ENCODE measurements around the gene AMH.

The AMH gene

GRCh38 chr19:2236064-2236313 lies 13.1 kb upstream of the AMH start:
- peak overlapping the region; percentile 91 for H3K14ac ChIP-seq (ENCODE audit: low read length)
- H3K4ac ChIP-seq (ENCODE audit: low read depth, low read length) = peak overlapping the region; percentile 90
- H2AK5ac ChIP-seq (ENCODE audit: low read length) = no peak overlapping the region
- H2BK5ac ChIP-seq (ENCODE audit: low read depth, low read length, poor library complexity) = peak overlapping the region; percentile 58
- H3K27ac ChIP-seq (ENCODE audit: low read depth, low read length) = peak overlapping the region; percentile 63
- no CpG with 5 or more reads among the region's 28 CpGs for WGBS (ENCODE audit: extremely low coverage, insufficient coverage, insufficient read length)
- peak overlapping the region; percentile 87 for H3K4me3 ChIP-seq (ENCODE audit: low read depth, low read length)
- H3K4me1 ChIP-seq (ENCODE audit: control insufficient read depth in 1 of 2, insufficient read depth in 2 of 2, low read length in 2 of 2) = peaks cover 12 to 15% of the 10 kb centered on the region in 2 experiments
- H3K79me1 ChIP-seq (ENCODE audit: low read length) = peaks cover 16% of the 10 kb centered on the region
- H3K23ac ChIP-seq (ENCODE audit: low read length) = no peak overlapping the region
- peak overlapping the region; percentile 87 for H3K9ac ChIP-seq (ENCODE audit: low read length)
- H3K4me2 ChIP-seq (ENCODE audit: low read length) = peak overlapping the region; percentile 92
- peak overlapping the region; percentile 56 for H2BK120ac ChIP-seq (ENCODE audit: insufficient read depth, low read length, poor library complexity)
- no peak for DNase-seq
- H3K27me3 ChIP-seq (ENCODE audit: insufficient read depth, low read length) = no peaks in the 10 kb centered on the region
- H4K12ac ChIP-seq (ENCODE audit: low read depth, low read length) = peak overlapping the region; percentile 86
- peak overlapping the region; percentile 77 for H3K18ac ChIP-seq (ENCODE audit: low read length)
- peak overlapping the region; percentile 79 for H4K91ac ChIP-seq (ENCODE audit: low read depth, low read length)
- H2AFZ ChIP-seq (ENCODE audit: insufficient read depth, low read length, poor library complexity) = peak overlapping the region; percentile 59
- H3K36me3 ChIP-seq (ENCODE audit: control insufficient read depth in 1 of 2, insufficient read depth in 2 of 2, low read length in 2 of 2) = peaks cover 35 to 43% of the 10 kb centered on the region in 2 experiments
- peaks cover 2% of the 10 kb centered on the region for H3K9me3 ChIP-seq (ENCODE audit: insufficient read depth, low read depth, low read length)
- H3K79me2 ChIP-seq (ENCODE audit: control insufficient read depth, insufficient read depth, low read length, poor library complexity) = peaks cover 50% of the 10 kb centered on the region
- no peak overlapping the region for H2BK12ac ChIP-seq (ENCODE audit: low read length)
- peak overlapping the region; percentile 91 for H4K8ac ChIP-seq (ENCODE audit: low read depth, low read length)

- Histone ChIP-seq H4K8ac (ENCODE audit: low read depth, low read length) (peak within 1 kb of the TSS; percentile 99), H3K23ac (ENCODE audit: low read length) (no peak within 1 kb of the TSS), H2AK5ac (ENCODE audit: low read length) (peak within 1 kb of the TSS; percentile 97), H3K4me1 (ENCODE audit: control insufficient read depth in 1 of 2, insufficient read depth in 2 of 2, low read length in 2 of 2) (peaks cover 12 to 15% of the 10 kb centered on the region in 2 experiments), H3K4ac (ENCODE audit: low read depth, low read length) (peak within 1 kb of the TSS; percentile 99), H3K79me1 (ENCODE audit: low read length) (peaks cover 16% of the 10 kb centered on the region), H2AFZ (ENCODE audit: insufficient read depth, low read length, poor library complexity) (peak within 1 kb of the TSS; percentile 96), H3K4me3 (ENCODE audit: low read depth, low read length) (peak within 1 kb of the TSS; percentile 94), H3K27me3 (ENCODE audit: insufficient read depth, low read length) (no peaks in the 10 kb centered on the region), H3K79me2 (ENCODE audit: control insufficient read depth, insufficient read depth, low read length, poor library complexity) (peaks cover 55% of the 10 kb centered on the region), H4K91ac (ENCODE audit: low read depth, low read length) (peak within 1 kb of the TSS; percentile 88), H2BK5ac (ENCODE audit: low read depth, low read length, poor library complexity) (peak within 1 kb of the TSS; percentile 94), H3K4me2 (ENCODE audit: low read length) (peak within 1 kb of the TSS; percentile 92), H2BK12ac (ENCODE audit: low read length) (peak within 1 kb of the TSS; percentile 9), H3K18ac (ENCODE audit: low read length) (peak within 1 kb of the TSS; percentile 99), H3K27ac (ENCODE audit: low read depth, low read length) (peak within 1 kb of the TSS; percentile 97), H2BK120ac (ENCODE audit: insufficient read depth, low read length, poor library complexity) (peak within 1 kb of the TSS; percentile 97), H3K9ac (ENCODE audit: low read length) (peak within 1 kb of the TSS; percentile 96), H4K12ac (ENCODE audit: low read depth, low read length) (peak within 1 kb of the TSS; percentile 86), H3K14ac (ENCODE audit: low read length) (peak within 1 kb of the TSS; percentile 99), H3K36me3 (ENCODE audit: control insufficient read depth in 1 of 2, insufficient read depth in 2 of 2, low read length in 2 of 2) (peaks cover 34 to 44% of the 10 kb centered on the region in 2 experiments), H3K9me3 (ENCODE audit: insufficient read depth, low read depth, low read length) (peaks cover 4% of the 10 kb centered on the region)
- peak; percentile 97 to 99 for DNase-seq
- WGBS (ENCODE audit: extremely low coverage, insufficient coverage, insufficient read length) = no CpG with 5 or more reads among the region's 80 CpGs
Observed at GRCh38 chr19:2236314-2237050, 12.6 kb upstream of the AMH start, which contains the start of the genes PLEKHJ1 and SF3A2. Gene PLEKHJ1, minus strand, starts transcription at chr19:2236329. Its CDS starts 81 bp downstream, at chr19:2236248. Gene SF3A2, plus strand, starts transcription at chr19:2236824. Its CDS starts 6,595 bp downstream, at chr19:2243419.

- no peak for DNase-seq
- WGBS (ENCODE audit: extremely low coverage, insufficient coverage, insufficient read length) = no CpG with 5 or more reads among the region's 43 CpGs
Observed at GRCh38 chr19:2237051-2237868, 11.9 kb upstream of the AMH start.

GRCh38 chr19:2237869-2238153 lies 11.3 kb upstream of the AMH start:
- Histone ChIP-seq H2BK12ac (ENCODE audit: low read length) (no peak overlapping the region), H3K9me3 (ENCODE audit: insufficient read depth, low read depth, low read length) (peaks cover 4% of the 10 kb centered on the region), H3K27me3 (ENCODE audit: insufficient read depth, low read length) (no peaks in the 10 kb centered on the region), H2BK120ac (ENCODE audit: insufficient read depth, low read length, poor library complexity) (no peak overlapping the region), H3K36me3 (ENCODE audit: control insufficient read depth in 1 of 2, insufficient read depth in 2 of 2, low read length in 2 of 2) (peaks cover 29 to 40% of the 10 kb centered on the region in 2 experiments), H2BK5ac (ENCODE audit: low read depth, low read length, poor library complexity) (no peak overlapping the region), H3K18ac (ENCODE audit: low read length) (no peak overlapping the region), H4K12ac (ENCODE audit: low read depth, low read length) (no peak overlapping the region), H3K14ac (ENCODE audit: low read length) (no peak overlapping the region), H3K4me3 (ENCODE audit: low read depth, low read length) (no peak overlapping the region), H2AFZ (ENCODE audit: insufficient read depth, low read length, poor library complexity) (no peak overlapping the region), H2AK5ac (ENCODE audit: low read length) (no peak overlapping the region), H3K4me2 (ENCODE audit: low read length) (peak overlapping the region; percentile 61), H4K8ac (ENCODE audit: low read depth, low read length) (no peak overlapping the region), H4K91ac (ENCODE audit: low read depth, low read length) (no peak overlapping the region), H3K23ac (ENCODE audit: low read length) (no peak overlapping the region), H3K4ac (ENCODE audit: low read depth, low read length) (peak overlapping the region; percentile 99), H3K79me1 (ENCODE audit: low read length) (peaks cover 16% of the 10 kb centered on the region), H3K27ac (ENCODE audit: low read depth, low read length) (no peak overlapping the region), H3K9ac (ENCODE audit: low read length) (no peak overlapping the region), H3K79me2 (ENCODE audit: control insufficient read depth, insufficient read depth, low read length, poor library complexity) (peaks cover 60% of the 10 kb centered on the region), H3K4me1 (ENCODE audit: control insufficient read depth in 1 of 2, insufficient read depth in 2 of 2, low read length in 2 of 2) (peaks cover 12 to 15% of the 10 kb centered on the region in 2 experiments)
- no CpG with 5 or more reads among the region's 6 CpGs for WGBS (ENCODE audit: extremely low coverage, insufficient coverage, insufficient read length)
- no peak for DNase-seq

More at GRCh38 chr19:2237051-2237868, 11.9 kb upstream of the AMH start:
- H3K79me1 ChIP-seq (ENCODE audit: low read length) = peaks cover 16% of the 10 kb centered on the region
- peaks cover 60% of the 10 kb centered on the region for H3K79me2 ChIP-seq (ENCODE audit: control insufficient read depth, insufficient read depth, low read length, poor library complexity)
- peak overlapping the region; percentile 84 for H2AFZ ChIP-seq (ENCODE audit: insufficient read depth, low read length, poor library complexity)
- H2BK5ac ChIP-seq (ENCODE audit: low read depth, low read length, poor library complexity) = peak overlapping the region; percentile 94
- peak overlapping the region; percentile 99 for H4K8ac ChIP-seq (ENCODE audit: low read depth, low read length)
- H3K4me3 ChIP-seq (ENCODE audit: low read depth, low read length) = peak overlapping the region; percentile 94
- H3K4ac ChIP-seq (ENCODE audit: low read depth, low read length) = peak overlapping the region; percentile 99
- peaks cover 12 to 15% of the 10 kb centered on the region in 2 experiments for H3K4me1 ChIP-seq (ENCODE audit: control insufficient read depth in 1 of 2, insufficient read depth in 2 of 2, low read length in 2 of 2)
- H3K9me3 ChIP-seq (ENCODE audit: insufficient read depth, low read depth, low read length) = peaks cover 4% of the 10 kb centered on the region
- no peak overlapping the region for H3K23ac ChIP-seq (ENCODE audit: low read length)
- peak overlapping the region; percentile 99 for H3K14ac ChIP-seq (ENCODE audit: low read length)
- H3K27me3 ChIP-seq (ENCODE audit: insufficient read depth, low read length) = no peaks in the 10 kb centered on the region
- H3K4me2 ChIP-seq (ENCODE audit: low read length) = peak overlapping the region; percentile 61
- peak overlapping the region; percentile 88 for H4K91ac ChIP-seq (ENCODE audit: low read depth, low read length)
- H3K18ac ChIP-seq (ENCODE audit: low read length) = peak overlapping the region; percentile 99
- peak overlapping the region; percentile 97 for H2BK120ac ChIP-seq (ENCODE audit: insufficient read depth, low read length, poor library complexity)
- peak overlapping the region; percentile 97 for H3K27ac ChIP-seq (ENCODE audit: low read depth, low read length)
- no peak overlapping the region for H2BK12ac ChIP-seq (ENCODE audit: low read length)
- peak overlapping the region; percentile 96 for H3K9ac ChIP-seq (ENCODE audit: low read length)
- H4K12ac ChIP-seq (ENCODE audit: low read depth, low read length) = peak overlapping the region; percentile 82
- peak overlapping the region; percentile 97 for H2AK5ac ChIP-seq (ENCODE audit: low read length)
- H3K36me3 ChIP-seq (ENCODE audit: control insufficient read depth in 1 of 2, insufficient read depth in 2 of 2, low read length in 2 of 2) = peaks cover 29 to 43% of the 10 kb centered on the region in 2 experiments
